Ishikawa (cell line): ENCODE measurements around the gene NGFR.

Experiments
- CREB1 ChIP-seq: IDR thresholded peaks from 2 replicates; pipeline ENCODE4 v1.6.1; 2012; ENCODE audit warnings: low read depth
- EGR1 ChIP-seq: IDR thresholded peaks from 2 replicates; pipeline ENCODE4 v1.6.1; 2012
- EP300 ChIP-seq: IDR thresholded peaks from 2 replicates; pipeline ENCODE4 v1.6.1; 2012; ENCODE audit warnings: borderline replicate concordance
- FOXM1 ChIP-seq: IDR thresholded peaks from 2 replicates; pipeline ENCODE4 v1.6.1; 2012; ENCODE audit warnings: low read depth, borderline replicate concordance
- NFIC ChIP-seq: IDR thresholded peaks from 2 replicates; pipeline ENCODE4 v1.6.1; 2012
- RAD21 ChIP-seq: IDR thresholded peaks from 2 replicates; pipeline ENCODE4 v1.6.1; 2012; ENCODE audit warnings: low read depth
- TAF1 ChIP-seq: IDR thresholded peaks from 2 replicates; pipeline ENCODE4 v1.6.1; 2012; ENCODE audit warnings: low read depth, mild to moderate bottlenecking
- TCF12 ChIP-seq: IDR thresholded peaks from 2 replicates; pipeline ENCODE4 v1.6.1; 2012; ENCODE audit warnings: low read depth
- YY1 ChIP-seq: IDR thresholded peaks from 2 replicates; pipeline ENCODE4 v1.6.1; 2012; ENCODE audit warnings: low read depth
- ZBTB7A ChIP-seq: IDR thresholded peaks from 2 replicates; pipeline ENCODE4 v1.6.1; 2012; ENCODE audit warnings: low read depth
- TF ChIP-seq, protein P1 (sequence below): IDR thresholded peaks from 2 replicates; pipeline ENCODE4 v1.6.1; 2012; ENCODE audit warnings: low read depth, mild to moderate bottlenecking
- TF ChIP-seq, protein P2 (sequence below): IDR thresholded peaks from 2 replicates; pipeline ENCODE4 v1.6.1; 2012
- TF ChIP-seq, protein P3 (sequence below): IDR thresholded peaks from 2 replicates; pipeline ENCODE4 v1.6.1; 2012

DNA sequence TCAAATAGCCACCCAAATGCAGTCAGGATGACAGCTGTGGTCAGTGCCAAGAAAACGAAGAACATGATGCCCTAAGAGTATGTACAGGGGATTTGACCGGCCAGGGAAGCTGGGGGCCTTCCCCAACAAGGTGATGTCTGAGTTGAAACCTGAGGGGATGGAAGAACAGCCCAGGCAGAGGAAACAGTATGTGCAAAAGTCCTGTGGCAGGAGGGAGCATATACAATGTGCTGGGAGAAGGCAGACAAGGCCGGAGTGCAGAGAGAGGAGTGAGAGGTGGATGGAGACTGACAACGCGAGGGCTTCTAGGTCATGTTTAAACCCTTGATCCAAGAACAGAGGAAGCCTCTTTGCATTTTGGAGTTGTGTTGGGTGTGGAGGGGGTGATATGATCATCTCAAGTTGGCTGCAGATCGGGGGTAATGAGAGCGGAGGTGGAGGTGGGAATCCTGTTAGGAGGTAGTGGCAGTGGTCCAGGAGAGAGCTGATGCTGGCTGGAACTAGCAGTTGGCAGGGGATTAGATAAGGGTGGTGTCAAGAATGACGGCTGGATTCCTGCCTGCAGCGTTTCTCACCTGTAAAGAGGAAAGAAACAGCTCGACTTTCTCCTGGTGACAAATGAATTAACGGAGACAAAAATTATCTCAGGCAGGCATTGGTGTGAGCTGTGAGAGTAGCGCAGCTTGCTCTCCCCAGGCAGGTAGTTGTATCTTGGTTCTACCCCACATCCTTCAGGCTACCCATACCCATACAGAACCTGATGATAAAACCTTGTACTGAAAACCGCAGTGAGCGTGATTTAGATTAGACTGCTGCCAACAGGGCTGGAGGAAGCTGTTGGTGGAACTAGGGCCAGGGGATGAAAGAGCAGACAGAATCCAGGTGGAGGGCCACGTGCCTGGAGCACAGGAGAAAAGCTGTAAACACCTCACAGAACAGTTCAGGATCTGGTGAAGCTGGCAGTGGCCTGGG, 37.2 kb upstream of the NGFR start:
- no peak for TF ChIP-seq TAF1
- TF ChIP-seq, protein P1, sequence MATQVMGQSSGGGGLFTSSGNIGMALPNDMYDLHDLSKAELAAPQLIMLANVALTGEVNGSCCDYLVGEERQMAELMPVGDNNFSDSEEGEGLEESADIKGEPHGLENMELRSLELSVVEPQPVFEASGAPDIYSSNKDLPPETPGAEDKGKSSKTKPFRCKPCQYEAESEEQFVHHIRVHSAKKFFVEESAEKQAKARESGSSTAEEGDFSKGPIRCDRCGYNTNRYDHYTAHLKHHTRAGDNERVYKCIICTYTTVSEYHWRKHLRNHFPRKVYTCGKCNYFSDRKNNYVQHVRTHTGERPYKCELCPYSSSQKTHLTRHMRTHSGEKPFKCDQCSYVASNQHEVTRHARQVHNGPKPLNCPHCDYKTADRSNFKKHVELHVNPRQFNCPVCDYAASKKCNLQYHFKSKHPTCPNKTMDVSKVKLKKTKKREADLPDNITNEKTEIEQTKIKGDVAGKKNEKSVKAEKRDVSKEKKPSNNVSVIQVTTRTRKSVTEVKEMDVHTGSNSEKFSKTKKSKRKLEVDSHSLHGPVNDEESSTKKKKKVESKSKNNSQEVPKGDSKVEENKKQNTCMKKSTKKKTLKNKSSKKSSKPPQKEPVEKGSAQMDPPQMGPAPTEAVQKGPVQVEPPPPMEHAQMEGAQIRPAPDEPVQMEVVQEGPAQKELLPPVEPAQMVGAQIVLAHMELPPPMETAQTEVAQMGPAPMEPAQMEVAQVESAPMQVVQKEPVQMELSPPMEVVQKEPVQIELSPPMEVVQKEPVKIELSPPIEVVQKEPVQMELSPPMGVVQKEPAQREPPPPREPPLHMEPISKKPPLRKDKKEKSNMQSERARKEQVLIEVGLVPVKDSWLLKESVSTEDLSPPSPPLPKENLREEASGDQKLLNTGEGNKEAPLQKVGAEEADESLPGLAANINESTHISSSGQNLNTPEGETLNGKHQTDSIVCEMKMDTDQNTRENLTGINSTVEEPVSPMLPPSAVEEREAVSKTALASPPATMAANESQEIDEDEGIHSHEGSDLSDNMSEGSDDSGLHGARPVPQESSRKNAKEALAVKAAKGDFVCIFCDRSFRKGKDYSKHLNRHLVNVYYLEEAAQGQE, result no peak
- TF ChIP-seq, protein P2, sequence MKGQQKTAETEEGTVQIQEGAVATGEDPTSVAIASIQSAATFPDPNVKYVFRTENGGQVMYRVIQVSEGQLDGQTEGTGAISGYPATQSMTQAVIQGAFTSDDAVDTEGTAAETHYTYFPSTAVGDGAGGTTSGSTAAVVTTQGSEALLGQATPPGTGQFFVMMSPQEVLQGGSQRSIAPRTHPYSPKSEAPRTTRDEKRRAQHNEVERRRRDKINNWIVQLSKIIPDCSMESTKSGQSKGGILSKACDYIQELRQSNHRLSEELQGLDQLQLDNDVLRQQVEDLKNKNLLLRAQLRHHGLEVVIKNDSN, result no peak
- no peak for TF ChIP-seq TCF12
- TF ChIP-seq EGR1, result no peak
- TF ChIP-seq NFIC, result no peak
- TF ChIP-seq EP300, result no peak
- TF ChIP-seq, protein P3, sequence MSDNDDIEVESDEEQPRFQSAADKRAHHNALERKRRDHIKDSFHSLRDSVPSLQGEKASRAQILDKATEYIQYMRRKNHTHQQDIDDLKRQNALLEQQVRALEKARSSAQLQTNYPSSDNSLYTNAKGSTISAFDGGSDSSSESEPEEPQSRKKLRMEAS, result no peak
- TF ChIP-seq RAD21, result no peak
- no peak for TF ChIP-seq CREB1
- no peak for TF ChIP-seq ZBTB7A
- TF ChIP-seq YY1, result no peak
- TF ChIP-seq FOXM1, result no peak
